Nephron (organoid): ENCODE results near the gene CAVIN1.
"Not testable (repeated sequence)": the region's sequence is repeated elsewhere in the genome, so short reads cannot be mapped to it uniquely, and the experiment has no call there.

Experiments
- H3K27ac Mint-ChIP-seq, 3 experiments: 2 replicates each; pipeline ENCODE4 v1.8.0; 2020; ENCODE audit warnings: mixed read lengths in 3 of 3, mild to moderate bottlenecking in 2 of 3, moderate library complexity in 1 of 3
- H3K27me3 Mint-ChIP-seq: 2 replicates; pipeline ENCODE4 v1.8.0; 2021; ENCODE audit warnings: low read depth, mild to moderate bottlenecking, moderate library complexity, mixed read lengths
- H3K36me3 Mint-ChIP-seq: 2 replicates; pipeline ENCODE4 v1.8.0; 2020; ENCODE audit warnings: low read depth, mixed read lengths
- H3K4me1 Mint-ChIP-seq: 2 replicates; pipeline ENCODE4 v1.8.0; 2020; ENCODE audit warnings: mixed read lengths
- H3K4me3 Mint-ChIP-seq, 3 experiments: 2 replicates each; pipeline ENCODE4 v1.8.0; 2020; ENCODE audit warnings: mild to moderate bottlenecking in 3 of 3, mixed read lengths in 3 of 3, moderate library complexity in 2 of 3
- H3K9me3 Mint-ChIP-seq: 2 replicates; pipeline ENCODE4 v1.8.0; 2020; ENCODE audit warnings: mixed read lengths
- TF ChIP-seq, protein P1 (sequence below), 3 experiments: fragments of 200-600 bp; sonication (generic); IDR thresholded peaks; one replicate each; pipeline ENCODE4 v1.5.0; 2021; ENCODE audit warnings: antibody characterized with exemption in 3 of 3; ENCODE audit not compliant: unreplicated experiment in 3 of 3

Gene CAVIN1

DNA sequence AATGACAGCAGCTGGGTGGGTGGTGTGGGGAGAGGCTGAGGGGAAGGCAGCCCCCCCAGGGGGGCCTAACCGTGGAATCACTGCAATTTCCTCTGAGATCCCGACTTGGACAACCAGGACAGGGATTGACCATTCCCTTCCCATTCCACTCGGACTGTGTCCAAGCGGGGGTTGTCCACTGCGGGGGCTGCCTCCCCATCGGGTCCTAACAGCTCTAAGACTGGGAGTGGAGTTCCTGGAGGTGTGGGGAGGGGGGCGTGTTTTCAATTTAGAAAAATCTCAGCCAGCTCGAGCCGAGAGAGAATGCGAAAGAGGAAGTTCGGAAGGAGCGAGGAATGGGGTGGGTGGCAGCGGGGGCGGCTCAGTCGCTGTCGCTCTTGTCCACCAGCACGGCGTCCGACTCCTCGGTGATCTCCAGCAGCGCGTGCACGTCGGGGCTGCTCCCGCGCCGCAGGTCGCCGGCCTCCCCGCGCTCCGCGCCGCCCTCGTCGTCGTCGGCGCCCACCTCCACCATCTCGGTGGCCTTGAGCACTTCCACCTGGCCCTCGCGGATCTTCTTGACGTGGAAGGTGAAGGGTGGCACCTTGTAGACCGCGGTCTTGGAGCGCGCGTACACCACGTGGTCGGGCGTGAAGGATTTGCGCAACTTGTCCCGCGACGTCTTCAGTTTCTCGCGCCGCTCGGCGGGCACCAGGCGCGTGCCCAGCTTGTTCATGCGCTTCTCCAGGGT lies 18.6 kb downstream of the CAVIN1 start:
- Mint-ChIP-seq H3K4me1 (peaks cover 40% of the 10 kb centered on the region), H3K27me3 (peaks cover 11% of the 10 kb centered on the region), H3K27ac (no peak overlapping the region), H3K9me3 (no peaks in the 10 kb centered on the region), H3K4me3 (no peak overlapping the region), H3K36me3 (no peaks in the 10 kb centered on the region)
- TF ChIP-seq, protein P1, sequence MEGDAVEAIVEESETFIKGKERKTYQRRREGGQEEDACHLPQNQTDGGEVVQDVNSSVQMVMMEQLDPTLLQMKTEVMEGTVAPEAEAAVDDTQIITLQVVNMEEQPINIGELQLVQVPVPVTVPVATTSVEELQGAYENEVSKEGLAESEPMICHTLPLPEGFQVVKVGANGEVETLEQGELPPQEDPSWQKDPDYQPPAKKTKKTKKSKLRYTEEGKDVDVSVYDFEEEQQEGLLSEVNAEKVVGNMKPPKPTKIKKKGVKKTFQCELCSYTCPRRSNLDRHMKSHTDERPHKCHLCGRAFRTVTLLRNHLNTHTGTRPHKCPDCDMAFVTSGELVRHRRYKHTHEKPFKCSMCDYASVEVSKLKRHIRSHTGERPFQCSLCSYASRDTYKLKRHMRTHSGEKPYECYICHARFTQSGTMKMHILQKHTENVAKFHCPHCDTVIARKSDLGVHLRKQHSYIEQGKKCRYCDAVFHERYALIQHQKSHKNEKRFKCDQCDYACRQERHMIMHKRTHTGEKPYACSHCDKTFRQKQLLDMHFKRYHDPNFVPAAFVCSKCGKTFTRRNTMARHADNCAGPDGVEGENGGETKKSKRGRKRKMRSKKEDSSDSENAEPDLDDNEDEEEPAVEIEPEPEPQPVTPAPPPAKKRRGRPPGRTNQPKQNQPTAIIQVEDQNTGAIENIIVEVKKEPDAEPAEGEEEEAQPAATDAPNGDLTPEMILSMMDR (IDR thresholded peaks at IDR 0.05; ENCODE audit: unreplicated experiment in 3 of 3) = no peak

DNA sequence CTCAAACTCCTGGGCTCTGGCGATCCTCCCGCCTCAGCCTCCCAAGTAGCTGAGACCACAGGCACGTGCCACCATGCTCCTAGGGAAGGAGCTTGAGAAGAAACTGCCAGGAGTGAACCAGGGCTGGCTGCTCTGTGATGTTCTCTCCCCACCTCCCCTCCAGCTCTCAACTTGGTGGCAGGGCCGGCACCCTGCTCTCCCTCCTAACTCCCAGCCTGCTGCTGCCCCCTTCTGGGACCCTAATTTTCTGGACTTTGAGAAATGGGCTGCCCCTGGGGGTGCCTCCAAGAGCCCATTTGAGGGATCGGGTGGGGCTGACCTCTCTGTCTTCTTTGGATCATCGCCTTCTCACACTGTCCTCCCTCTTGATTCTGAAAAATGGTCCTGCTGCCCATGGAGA lies 19.9 kb downstream of the CAVIN1 start:
- Mint-ChIP-seq H3K4me1 (peaks cover 46% of the 10 kb centered on the region), H3K36me3 (no peaks in the 10 kb centered on the region), H3K4me3 (no peak overlapping the region), H3K27me3 (peaks cover 11% of the 10 kb centered on the region), H3K9me3 (no peaks in the 10 kb centered on the region), H3K27ac (no peak overlapping the region)
- TF ChIP-seq, protein P1 (IDR thresholded peaks at IDR 0.05; ENCODE audit: unreplicated experiment in 3 of 3) = no peak

DNA sequence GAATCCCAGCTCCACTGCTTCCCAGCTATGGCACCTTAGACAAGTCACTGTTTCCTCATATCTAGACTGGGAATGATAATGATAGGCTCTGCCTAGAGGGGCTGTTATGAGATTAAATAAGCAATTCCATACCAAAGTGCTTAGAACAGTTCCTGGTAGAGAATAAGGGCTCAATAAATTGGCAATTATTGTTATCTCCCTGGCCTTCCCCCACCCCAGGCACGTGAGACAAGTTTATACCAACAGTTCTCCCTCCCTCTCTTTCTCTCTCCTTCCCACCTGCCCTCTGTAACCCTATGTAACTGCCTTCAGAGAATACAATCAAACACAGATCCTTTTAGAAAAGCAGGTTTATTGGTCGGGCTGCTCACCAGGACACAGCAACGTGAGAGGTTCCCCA lies 20.9 kb downstream of the CAVIN1 start:
- no peak overlapping the region for H3K4me3 Mint-ChIP-seq
- H3K27me3 Mint-ChIP-seq = peaks cover 11% of the 10 kb centered on the region

DNA sequence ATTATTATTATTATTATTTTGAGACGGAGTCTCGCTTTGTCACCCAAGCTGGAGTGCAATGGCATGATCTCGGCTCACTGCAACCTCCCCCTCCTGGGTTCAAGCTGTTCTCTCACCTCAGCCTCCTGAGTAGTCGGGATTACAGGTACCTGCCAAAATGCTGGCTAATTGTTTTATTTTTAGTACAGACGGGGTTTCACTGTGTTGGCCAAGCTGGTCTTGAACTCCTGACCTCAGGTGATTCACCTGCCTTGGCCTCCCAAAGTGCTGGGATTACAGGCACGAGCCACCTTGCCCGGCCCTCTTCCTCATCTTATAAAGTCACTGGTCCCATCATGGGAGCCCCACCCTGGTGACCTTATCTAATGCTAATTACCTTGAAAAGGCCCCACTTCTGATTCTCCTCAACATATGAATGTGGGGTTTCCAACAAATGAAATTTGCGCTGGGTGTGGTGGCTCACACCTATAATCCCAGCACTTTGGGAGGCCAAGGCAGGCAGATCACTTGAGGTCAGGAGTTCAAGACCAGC lies 22.1 kb downstream of the CAVIN1 start:
- not testable (repeated sequence) for H3K36me3 Mint-ChIP-seq, H3K4me3 Mint-ChIP-seq, H3K27ac Mint-ChIP-seq, H3K9me3 Mint-ChIP-seq
- peaks cover 25% of the 10 kb centered on the region for H3K4me1 Mint-ChIP-seq
- peaks cover 11% of the 10 kb centered on the region for H3K27me3 Mint-ChIP-seq

More for the DNA sequence above, 20.9 kb downstream of the CAVIN1 start:
- Mint-ChIP-seq H3K27ac (peak overlapping the region in 1 of 3 experiments; percentile 73), H3K4me1 (peaks cover 36% of the 10 kb centered on the region), H3K9me3 (no peaks in the 10 kb centered on the region), H3K36me3 (no peaks in the 10 kb centered on the region)
- TF ChIP-seq, protein P1 (IDR thresholded peaks at IDR 0.05; ENCODE audit: unreplicated experiment in 3 of 3) = no peak

DNA sequence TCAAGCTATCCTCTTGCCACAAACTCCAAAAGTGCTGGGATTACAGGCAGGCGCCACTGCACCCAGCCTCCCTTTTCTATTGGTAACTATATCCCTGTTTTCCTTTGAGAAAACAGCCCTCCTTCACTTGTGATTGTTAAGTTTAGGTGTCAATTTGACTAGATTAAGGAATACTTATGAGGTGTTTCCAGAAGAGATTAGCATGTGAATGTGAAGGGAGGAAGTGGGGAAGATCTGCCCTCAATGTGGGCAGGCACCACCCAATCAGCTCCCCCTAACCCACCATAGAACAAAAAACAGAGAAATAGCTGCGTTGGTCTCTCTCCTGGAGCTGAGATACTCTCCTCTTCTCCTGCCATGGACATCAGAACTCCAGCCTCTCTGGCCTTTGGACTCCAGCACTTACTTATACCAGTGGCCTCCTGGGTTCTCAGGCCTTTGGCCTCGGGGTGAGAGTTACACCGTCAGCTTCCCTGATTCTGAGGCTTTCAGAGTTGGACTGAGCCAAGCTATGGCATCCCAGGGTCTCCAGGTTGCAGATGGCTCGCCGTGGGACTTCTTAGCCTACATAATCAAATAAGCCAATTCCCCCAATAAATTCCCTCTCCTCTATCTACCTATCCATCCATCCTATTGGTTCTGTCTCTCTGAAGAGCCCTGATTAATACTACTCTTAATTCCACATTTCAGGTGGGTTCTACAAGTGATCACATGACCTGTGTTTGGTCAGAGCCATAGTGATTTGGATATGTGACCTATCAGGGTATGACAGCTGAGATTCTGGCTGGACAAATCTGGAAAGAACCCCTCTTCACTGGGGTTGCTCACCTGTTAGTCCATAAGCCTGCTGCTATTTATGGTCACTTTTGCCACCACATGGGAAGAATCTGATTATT lies 22.9 kb downstream of the CAVIN1 start:
- Mint-ChIP-seq H3K4me3 (no peak overlapping the region), H3K4me1 (peaks cover 24% of the 10 kb centered on the region), H3K27me3 (peaks cover 10% of the 10 kb centered on the region), H3K27ac (peak overlapping the region in 1 of 3 experiments; percentile 41), H3K9me3 (no peaks in the 10 kb centered on the region), H3K36me3 (no peaks in the 10 kb centered on the region)
- TF ChIP-seq, protein P1 (IDR thresholded peaks at IDR 0.05; ENCODE audit: unreplicated experiment in 3 of 3) = no peak

DNA sequence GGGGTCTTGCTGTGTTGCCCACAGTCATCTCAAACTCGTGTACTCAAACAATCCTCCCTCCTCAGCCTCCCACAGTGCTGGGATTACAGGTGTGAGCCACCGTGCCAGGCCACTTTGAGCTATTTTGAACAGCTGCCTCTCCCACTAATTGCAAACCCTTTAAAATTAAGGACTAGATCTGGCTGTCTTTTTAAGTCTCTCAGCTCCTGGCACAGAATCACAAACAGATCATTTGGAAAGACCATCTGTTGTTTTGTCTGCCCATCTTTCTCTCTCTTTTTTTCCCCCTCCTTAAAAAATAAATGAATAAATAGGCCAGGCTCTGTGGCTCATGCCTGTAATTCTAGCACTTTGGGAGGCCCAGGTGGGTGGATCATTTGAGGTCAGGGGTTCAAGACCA lies 23.9 kb downstream of the CAVIN1 start:
- Mint-ChIP-seq H3K4me1 (peaks cover 24% of the 10 kb centered on the region), H3K27me3 (peaks cover 6% of the 10 kb centered on the region), H3K4me3 (no peak overlapping the region), H3K36me3 (no peaks in the 10 kb centered on the region), H3K27ac (no peak overlapping the region), H3K9me3 (no peaks in the 10 kb centered on the region)
- TF ChIP-seq, protein P1 (IDR thresholded peaks at IDR 0.05; ENCODE audit: unreplicated experiment in 3 of 3) = no peak

DNA sequence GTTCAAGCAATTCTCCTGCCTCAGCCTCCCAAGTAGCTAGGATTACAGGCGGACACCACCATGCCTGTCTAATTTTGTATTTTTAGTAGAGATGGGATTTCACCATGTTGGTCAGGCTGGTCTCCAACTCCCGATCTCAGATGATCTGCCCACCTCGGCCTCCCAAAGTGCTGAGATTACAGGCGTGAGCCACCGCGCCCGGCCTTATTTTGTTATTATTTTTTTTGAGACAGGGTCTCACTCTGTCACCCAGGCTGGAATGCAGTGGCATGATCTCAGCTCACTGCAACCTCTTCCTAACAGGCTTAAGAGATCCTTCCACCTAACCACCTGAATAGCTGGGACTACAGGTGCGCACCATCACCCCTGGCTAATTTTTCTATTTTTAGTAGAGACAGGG lies 27.5 kb downstream of the CAVIN1 start:
- not testable (repeated sequence) for H3K9me3 Mint-ChIP-seq, H3K4me3 Mint-ChIP-seq, H3K27ac Mint-ChIP-seq, H3K27me3 Mint-ChIP-seq, H3K36me3 Mint-ChIP-seq
- peaks cover 17% of the 10 kb centered on the region for H3K4me1 Mint-ChIP-seq
